Nephron (organoid): Measurements from ENCODE around the gene LDB2.

Experiments
- H3K27ac Mint-ChIP-seq, 3 experiments: 2 replicates each; pipeline ENCODE4 v1.8.0; 2020; ENCODE audit warnings: mixed read lengths in 3 of 3, mild to moderate bottlenecking in 2 of 3, moderate library complexity in 1 of 3
- H3K27me3 Mint-ChIP-seq: 2 replicates; pipeline ENCODE4 v1.8.0; 2021; ENCODE audit warnings: low read depth, mild to moderate bottlenecking, moderate library complexity, mixed read lengths
- H3K36me3 Mint-ChIP-seq: 2 replicates; pipeline ENCODE4 v1.8.0; 2020; ENCODE audit warnings: low read depth, mixed read lengths
- H3K4me1 Mint-ChIP-seq: 2 replicates; pipeline ENCODE4 v1.8.0; 2020; ENCODE audit warnings: mixed read lengths
- H3K4me3 Mint-ChIP-seq, 3 experiments: 2 replicates each; pipeline ENCODE4 v1.8.0; 2020; ENCODE audit warnings: mild to moderate bottlenecking in 3 of 3, mixed read lengths in 3 of 3, moderate library complexity in 2 of 3
- H3K9me3 Mint-ChIP-seq: 2 replicates; pipeline ENCODE4 v1.8.0; 2020; ENCODE audit warnings: mixed read lengths
- TF ChIP-seq, protein P1 (sequence below), 3 experiments: fragments of 200-600 bp; sonication (generic); IDR thresholded peaks; one replicate each; pipeline ENCODE4 v1.5.0; 2021; ENCODE audit warnings: antibody characterized with exemption in 3 of 3; ENCODE audit not compliant: unreplicated experiment in 3 of 3

LDB2 gene

DNA sequence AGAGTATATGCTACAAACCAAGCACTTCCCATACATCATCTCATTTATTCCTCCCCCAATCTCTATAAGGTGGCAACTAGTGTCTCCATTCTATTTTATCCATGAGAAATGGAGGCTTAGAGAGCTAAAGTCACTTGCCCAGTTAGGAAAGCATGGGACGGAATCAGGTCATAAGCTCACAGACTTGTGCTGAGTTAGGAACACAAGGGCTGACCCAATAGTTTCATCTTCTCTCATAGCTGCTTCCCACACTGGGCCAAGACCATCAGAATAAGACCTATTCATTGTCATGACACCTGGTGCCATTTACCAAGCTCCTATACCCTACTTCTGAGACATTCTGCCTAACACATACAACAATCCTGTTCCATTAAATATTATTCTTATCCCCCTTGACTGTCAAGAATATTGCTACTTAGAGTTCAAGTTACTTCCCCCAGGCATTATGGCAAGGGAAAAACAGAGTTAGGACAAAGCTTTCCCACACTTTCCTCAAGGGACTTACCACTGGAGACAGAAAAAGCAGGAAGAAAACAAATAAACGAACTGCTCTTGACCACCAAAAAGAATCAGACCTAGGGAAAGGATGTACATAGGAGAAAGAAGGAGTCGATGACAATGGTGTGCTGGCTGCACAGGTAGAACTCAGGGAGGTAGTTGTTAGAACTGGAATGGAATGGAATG lies 167.8 kb downstream of the LDB2 start:
- Mint-ChIP-seq H3K9me3 (no peaks in the 10 kb centered on the region), H3K27me3 (no peaks in the 10 kb centered on the region), H3K36me3 (peaks cover 15% of the 10 kb centered on the region), H3K27ac (peak overlapping the region; percentile 12 to 87 (median 28)), H3K4me1 (peaks cover 43% of the 10 kb centered on the region), H3K4me3 (no peak overlapping the region)
- TF ChIP-seq, protein P1, sequence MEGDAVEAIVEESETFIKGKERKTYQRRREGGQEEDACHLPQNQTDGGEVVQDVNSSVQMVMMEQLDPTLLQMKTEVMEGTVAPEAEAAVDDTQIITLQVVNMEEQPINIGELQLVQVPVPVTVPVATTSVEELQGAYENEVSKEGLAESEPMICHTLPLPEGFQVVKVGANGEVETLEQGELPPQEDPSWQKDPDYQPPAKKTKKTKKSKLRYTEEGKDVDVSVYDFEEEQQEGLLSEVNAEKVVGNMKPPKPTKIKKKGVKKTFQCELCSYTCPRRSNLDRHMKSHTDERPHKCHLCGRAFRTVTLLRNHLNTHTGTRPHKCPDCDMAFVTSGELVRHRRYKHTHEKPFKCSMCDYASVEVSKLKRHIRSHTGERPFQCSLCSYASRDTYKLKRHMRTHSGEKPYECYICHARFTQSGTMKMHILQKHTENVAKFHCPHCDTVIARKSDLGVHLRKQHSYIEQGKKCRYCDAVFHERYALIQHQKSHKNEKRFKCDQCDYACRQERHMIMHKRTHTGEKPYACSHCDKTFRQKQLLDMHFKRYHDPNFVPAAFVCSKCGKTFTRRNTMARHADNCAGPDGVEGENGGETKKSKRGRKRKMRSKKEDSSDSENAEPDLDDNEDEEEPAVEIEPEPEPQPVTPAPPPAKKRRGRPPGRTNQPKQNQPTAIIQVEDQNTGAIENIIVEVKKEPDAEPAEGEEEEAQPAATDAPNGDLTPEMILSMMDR (IDR thresholded peaks at IDR 0.05; ENCODE audit: unreplicated experiment in 3 of 3) = no peak

DNA sequence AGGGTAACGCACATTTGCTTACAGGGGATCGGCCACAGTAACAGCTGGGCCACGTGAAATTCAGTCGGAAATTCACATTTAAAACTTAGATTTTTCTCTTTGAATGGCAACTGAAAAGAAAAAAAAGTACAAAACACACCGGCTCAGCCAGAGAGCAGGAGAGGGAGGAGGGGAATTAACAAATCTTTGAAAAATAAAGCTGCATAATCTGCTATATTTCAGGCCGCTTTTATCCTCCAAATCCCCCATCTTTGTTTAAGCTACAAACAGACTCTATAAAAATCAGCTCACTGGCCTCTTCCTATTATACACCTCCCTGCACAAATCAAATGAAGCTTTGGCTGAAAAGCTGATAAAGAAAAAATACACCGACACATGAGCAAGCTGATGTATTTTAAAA lies 169.1 kb downstream of the LDB2 start:
- Mint-ChIP-seq H3K4me1 (peaks cover 43% of the 10 kb centered on the region), H3K4me3 (peak overlapping the region in 1 of 3 experiments; percentile 2), H3K27me3 (no peaks in the 10 kb centered on the region)

DNA sequence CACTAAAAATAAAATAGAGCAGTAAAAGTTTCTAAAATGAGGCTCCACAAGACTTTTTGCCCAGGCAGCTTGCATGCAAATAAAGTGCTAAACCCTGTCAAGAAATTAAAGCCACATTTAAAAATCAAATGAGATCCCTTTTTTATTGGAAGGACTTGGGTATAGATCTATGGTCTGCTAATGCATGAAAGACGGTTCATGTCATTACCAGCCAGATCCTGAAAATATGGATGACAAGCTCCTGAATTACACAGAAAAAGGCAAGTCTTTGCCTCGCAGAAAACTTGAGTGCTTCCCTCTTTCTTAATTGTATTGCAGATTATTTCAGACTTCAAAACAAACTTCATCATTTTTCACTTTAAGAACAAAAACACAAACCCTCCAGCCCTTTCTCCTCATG lies 169.6 kb downstream of the LDB2 start:
- peaks cover 43% of the 10 kb centered on the region for H3K4me1 Mint-ChIP-seq
- no peaks in the 10 kb centered on the region for H3K27me3 Mint-ChIP-seq
- H3K4me3 Mint-ChIP-seq = no peak overlapping the region
- TF ChIP-seq, protein P1 (IDR thresholded peaks at IDR 0.05; ENCODE audit: unreplicated experiment in 3 of 3) = no peak
- H3K9me3 Mint-ChIP-seq = peaks cover under 1% of the 10 kb centered on the region
- peaks cover 31% of the 10 kb centered on the region for H3K36me3 Mint-ChIP-seq
- peak overlapping the region; percentile 63 to 87 (median 77) for H3K27ac Mint-ChIP-seq

More for the DNA sequence above, 169.1 kb downstream of the LDB2 start:
- peaks cover 27% of the 10 kb centered on the region for H3K36me3 Mint-ChIP-seq
- TF ChIP-seq, protein P1 (IDR thresholded peaks at IDR 0.05; ENCODE audit: unreplicated experiment in 3 of 3) = no peak
- H3K9me3 Mint-ChIP-seq = no peaks in the 10 kb centered on the region
- H3K27ac Mint-ChIP-seq = peak overlapping the region; percentile 63 to 87 (median 77)

DNA sequence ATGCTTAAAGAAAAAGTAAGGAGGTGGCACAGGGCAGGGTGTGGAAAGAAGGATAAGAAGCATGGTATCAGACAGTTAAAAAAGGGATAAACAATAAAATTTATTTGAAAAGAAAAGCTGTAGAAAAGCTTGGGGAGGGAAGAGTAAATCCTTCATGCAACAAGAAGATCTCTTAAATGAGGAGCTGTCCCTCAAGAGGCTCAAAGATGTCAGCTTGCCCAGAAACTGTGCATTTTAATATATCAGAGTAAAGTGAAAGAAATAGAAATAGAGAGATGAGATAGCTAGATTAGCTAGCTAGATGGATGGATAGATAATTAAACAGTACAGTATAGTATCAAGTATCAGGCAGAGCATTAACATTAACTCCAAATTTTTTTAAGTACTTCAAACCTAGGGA lies 170.3 kb downstream of the LDB2 start:
- TF ChIP-seq, protein P1 (IDR thresholded peaks at IDR 0.05; ENCODE audit: unreplicated experiment in 3 of 3) = no peak
- Mint-ChIP-seq H3K27me3 (no peaks in the 10 kb centered on the region), H3K4me1 (peaks cover 43% of the 10 kb centered on the region), H3K36me3 (peaks cover 38% of the 10 kb centered on the region), H3K27ac (peak overlapping the region in 2 of 3 experiments; percentile 11 to 87), H3K9me3 (peaks cover 5% of the 10 kb centered on the region), H3K4me3 (no peak overlapping the region)

DNA sequence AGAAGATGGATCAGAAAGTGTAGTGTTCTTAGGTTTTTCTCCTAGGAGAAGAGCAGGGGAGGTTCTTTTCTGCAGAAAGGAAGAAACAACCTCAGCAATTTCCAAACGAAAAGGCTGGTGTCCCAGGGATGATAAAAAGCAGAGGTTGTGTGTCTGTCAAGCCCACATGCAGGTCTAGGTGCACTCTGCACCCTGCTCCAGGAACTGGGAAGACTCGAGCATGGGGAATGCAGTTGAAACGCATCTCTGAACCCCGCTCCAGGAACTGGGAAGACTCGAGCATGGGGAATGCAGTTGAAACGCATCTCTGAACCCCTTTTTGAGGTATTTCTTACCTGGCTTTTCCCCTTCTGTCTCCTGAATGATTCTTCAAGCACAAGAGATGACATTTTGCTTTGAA lies 171.2 kb downstream of the LDB2 start:
- H3K4me1 Mint-ChIP-seq = peaks cover 34% of the 10 kb centered on the region
- peaks cover 5% of the 10 kb centered on the region for H3K9me3 Mint-ChIP-seq
- H3K4me3 Mint-ChIP-seq = no peak overlapping the region
- H3K27me3 Mint-ChIP-seq = no peaks in the 10 kb centered on the region
- peaks cover 34% of the 10 kb centered on the region for H3K36me3 Mint-ChIP-seq
- TF ChIP-seq, protein P1 (IDR thresholded peaks at IDR 0.05; ENCODE audit: unreplicated experiment in 3 of 3) = no peak
- H3K27ac Mint-ChIP-seq = peak overlapping the region in 2 of 3 experiments; percentile 34 to 61
